ENCODE results near the gene TBC1D10A.

GRCh38 chr22:30286813-30287647, 39.7 kb downstream of the TBC1D10A start:
- TF ChIP-seq, protein P1, sequence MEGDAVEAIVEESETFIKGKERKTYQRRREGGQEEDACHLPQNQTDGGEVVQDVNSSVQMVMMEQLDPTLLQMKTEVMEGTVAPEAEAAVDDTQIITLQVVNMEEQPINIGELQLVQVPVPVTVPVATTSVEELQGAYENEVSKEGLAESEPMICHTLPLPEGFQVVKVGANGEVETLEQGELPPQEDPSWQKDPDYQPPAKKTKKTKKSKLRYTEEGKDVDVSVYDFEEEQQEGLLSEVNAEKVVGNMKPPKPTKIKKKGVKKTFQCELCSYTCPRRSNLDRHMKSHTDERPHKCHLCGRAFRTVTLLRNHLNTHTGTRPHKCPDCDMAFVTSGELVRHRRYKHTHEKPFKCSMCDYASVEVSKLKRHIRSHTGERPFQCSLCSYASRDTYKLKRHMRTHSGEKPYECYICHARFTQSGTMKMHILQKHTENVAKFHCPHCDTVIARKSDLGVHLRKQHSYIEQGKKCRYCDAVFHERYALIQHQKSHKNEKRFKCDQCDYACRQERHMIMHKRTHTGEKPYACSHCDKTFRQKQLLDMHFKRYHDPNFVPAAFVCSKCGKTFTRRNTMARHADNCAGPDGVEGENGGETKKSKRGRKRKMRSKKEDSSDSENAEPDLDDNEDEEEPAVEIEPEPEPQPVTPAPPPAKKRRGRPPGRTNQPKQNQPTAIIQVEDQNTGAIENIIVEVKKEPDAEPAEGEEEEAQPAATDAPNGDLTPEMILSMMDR (IDR thresholded peaks at IDR 0.05; ENCODE audit: low read depth, low read length), result peak; percentile 94
- TF ChIP-seq EZH2phosphoT487 (IDR thresholded peaks at IDR 0.05; ENCODE audit: low read depth), result no peak
